Measurements from ENCODE around the gene SLC5A9.
A peak's percentile ranks its signal among the peaks of the same experiment; 100 is the strongest.
"Not testable (repeated sequence)": the region's sequence is repeated elsewhere in the genome, so short reads cannot be mapped to it uniquely, and the experiment has no call there.

Gene SLC5A9

GRCh38 chr1:48222501-48223242 is at the start of gene SLC5A9:
SLC5A9 (plus strand) TSS chr1:48222716; CDS start chr1:48222737, 21 bp downstream.
- DNase-seq = no peak

GRCh38 chr1:48175116-48175515 is 47.4 kb upstream of the SLC5A9 start:
- no peak for DNase-seq

- no peak for DNase-seq
Observed at GRCh38 chr1:48177257-48177656, 45.3 kb upstream of the SLC5A9 start.

GRCh38 chr1:48181669-48182367 is 40.7 kb upstream of the SLC5A9 start:
- no peak for DNase-seq

GRCh38 chr1:48182439-48182838 is 40.1 kb upstream of the SLC5A9 start:
- no peak for DNase-seq

- no peak for DNase-seq
Observed at GRCh38 chr1:48186306-48186839, 36.1 kb upstream of the SLC5A9 start.

GRCh38 chr1:48187969-48188563 is 34.5 kb upstream of the SLC5A9 start:
- DNase-seq = no peak

GRCh38 chr1:48190881-48191280 is 31.6 kb upstream of the SLC5A9 start:
- DNase-seq = no peak

GRCh38 chr1:48194801-48195200 is 27.7 kb upstream of the SLC5A9 start:
- no peak for DNase-seq

GRCh38 chr1:48196237-48196636 is 26.3 kb upstream of the SLC5A9 start:
- DNase-seq = no peak

- no peak for DNase-seq
Observed at GRCh38 chr1:48198970-48199369, 23.5 kb upstream of the SLC5A9 start.

GRCh38 chr1:48200166-48200900 is 22.2 kb upstream of the SLC5A9 start:
- DNase-seq = no peak

- DNase-seq = peak; percentile 77
Observed at GRCh38 chr1:48202030-48202752, 20.3 kb upstream of the SLC5A9 start.

- no peak for DNase-seq
Observed at GRCh38 chr1:48203287-48203900, 19.1 kb upstream of the SLC5A9 start.

GRCh38 chr1:48205522-48205921 is 17.0 kb upstream of the SLC5A9 start:
- DNase-seq = no peak

- DNase-seq = no peak
Observed at GRCh38 chr1:48206371-48206770, 16.1 kb upstream of the SLC5A9 start.

GRCh38 chr1:48207131-48207530 is 15.4 kb upstream of the SLC5A9 start:
- DNase-seq = no peak

- no peak for DNase-seq
Observed at GRCh38 chr1:48207536-48208075, 14.9 kb upstream of the SLC5A9 start.

GRCh38 chr1:48208251-48208650 is 14.3 kb upstream of the SLC5A9 start:
- no peak for DNase-seq

- no peak for DNase-seq
Observed at GRCh38 chr1:48208652-48209051, 13.9 kb upstream of the SLC5A9 start.

- DNase-seq = not testable (repeated sequence)
Observed at GRCh38 chr1:48213462-48213861, 9.1 kb upstream of the SLC5A9 start.

- DNase-seq = not testable (repeated sequence)
Observed at GRCh38 chr1:48214366-48214765, 8.2 kb upstream of the SLC5A9 start.

Data from activated effector memory CD4-positive, alpha-beta T cell treated with anti-CD3 and anti-CD28 coated beads, Interleukin-2, amount 50 U/mL, for 16 hours (primary cell).